ENCODE measurements around the gene PROK1.
A peak's percentile ranks its signal among the peaks of the same experiment; 100 is the strongest.
"Not testable (repeated sequence)": the region's sequence is repeated elsewhere in the genome, so short reads cannot be mapped to it uniquely, and the experiment has no call there.

PROK1 gene

DNA sequence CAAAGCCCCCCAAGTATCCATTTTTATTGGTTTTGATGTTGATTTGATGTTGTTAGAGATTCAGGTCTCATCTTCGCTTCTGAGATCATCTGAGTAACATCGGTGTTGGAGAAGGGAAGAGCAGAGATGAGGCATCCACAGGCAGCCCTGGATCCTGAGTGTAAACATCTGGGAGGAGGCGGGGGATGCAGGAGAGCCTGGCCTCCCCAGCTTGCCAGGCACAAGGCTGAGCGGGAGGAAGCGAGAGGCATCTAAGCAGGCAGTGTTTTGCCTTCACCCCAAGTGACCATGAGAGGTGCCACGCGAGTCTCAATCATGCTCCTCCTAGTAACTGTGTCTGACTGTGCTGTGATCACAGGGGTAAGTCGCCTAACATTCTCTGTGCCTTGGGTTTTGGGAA, at the start of gene PROK1:
Gene PROK1, plus strand, starts transcription at position 221 of the 400 bp plus-strand sequence. Its CDS starts 68 bp downstream, at position 289.
- no peak for DNase-seq

DNA sequence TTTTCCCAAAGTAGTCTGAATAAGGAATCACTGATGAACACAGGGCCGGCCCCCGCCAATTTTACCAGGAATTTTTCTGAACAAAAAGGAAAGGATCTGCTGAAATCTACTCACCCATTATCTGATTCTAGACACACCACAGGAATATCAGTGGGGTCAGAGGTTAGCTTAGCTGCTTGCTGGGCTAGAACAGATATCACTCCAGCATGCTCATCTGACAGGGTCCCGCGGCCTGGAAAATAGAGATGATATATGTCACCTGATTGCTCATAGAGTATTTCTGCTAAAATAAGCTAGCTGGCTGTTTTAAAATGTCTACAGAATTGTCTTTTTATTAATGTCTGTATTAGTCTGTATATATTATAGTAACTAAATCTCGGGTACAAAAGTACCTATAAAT, 47.1 kb upstream of the PROK1 start:
- no peak for DNase-seq

GRCh38 chr1:110404401-110404800, 46.5 kb upstream of the PROK1 start:
- DNase-seq: no peak

GRCh38 chr1:110406407-110406806, 44.5 kb upstream of the PROK1 start:
- not testable (repeated sequence) for DNase-seq

- peak; percentile 54 to 93 (median 88) for DNase-seq
Measured at GRCh38 chr1:110407260-110408210, 43.4 kb upstream of the PROK1 start, which contains the start of gene LAMTOR5. Gene LAMTOR5 (minus strand): TSS chr1:110407694. CDS start chr1:110407620, 74 bp downstream.

GRCh38 chr1:110408488-110408887, 42.5 kb upstream of the PROK1 start:
- no peak for DNase-seq

GRCh38 chr1:110409316-110409715, 41.6 kb upstream of the PROK1 start:
- DNase-seq: no peak

GRCh38 chr1:110411173-110411735, 39.7 kb upstream of the PROK1 start:
- no peak for DNase-seq

DNA sequence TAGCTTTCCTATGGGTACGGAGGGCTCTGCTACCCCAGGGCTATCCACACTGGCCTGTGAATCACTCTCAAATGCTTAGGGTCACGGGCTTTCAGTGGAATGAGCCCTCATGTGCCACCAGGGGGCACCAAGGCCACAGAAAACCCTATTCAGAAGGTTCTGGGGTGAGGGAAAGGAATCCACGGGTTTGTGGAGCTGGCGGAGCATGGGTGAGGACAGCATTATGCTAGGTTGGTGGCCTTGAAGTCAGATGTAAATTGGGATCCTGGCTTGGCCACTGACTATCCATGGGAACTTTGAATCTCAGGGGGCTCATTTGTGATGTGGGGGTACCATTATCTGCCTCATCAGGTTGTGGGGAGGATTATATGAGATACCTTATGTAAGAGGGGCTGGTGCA, 38.4 kb upstream of the PROK1 start:
- peak in 11 of 14 donors; percentile 3 to 54 (median 42) for DNase-seq

DNA sequence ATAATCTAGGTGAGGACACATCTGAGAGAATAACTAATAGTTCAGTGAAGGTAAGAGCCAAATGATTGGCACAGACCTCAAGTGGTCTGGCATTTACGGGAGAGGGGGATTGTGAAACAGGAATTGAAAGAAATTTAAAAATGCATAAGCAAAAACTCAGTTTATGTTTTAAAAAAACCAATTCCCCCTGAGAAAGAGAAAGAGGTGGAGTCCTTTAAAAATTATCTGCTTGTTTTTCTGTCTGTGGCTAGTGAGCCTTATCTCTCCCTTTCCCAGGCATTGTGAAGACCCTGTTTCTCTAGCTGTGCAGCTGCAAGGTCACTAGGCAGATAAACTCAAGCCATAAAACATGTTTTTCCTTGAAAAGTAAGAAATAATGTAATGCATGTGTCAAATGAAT, 37.9 kb upstream of the PROK1 start:
- not testable (repeated sequence) for DNase-seq

- DNase-seq: no peak
Measured at GRCh38 chr1:110418729-110419128, 32.2 kb upstream of the PROK1 start.

DNA sequence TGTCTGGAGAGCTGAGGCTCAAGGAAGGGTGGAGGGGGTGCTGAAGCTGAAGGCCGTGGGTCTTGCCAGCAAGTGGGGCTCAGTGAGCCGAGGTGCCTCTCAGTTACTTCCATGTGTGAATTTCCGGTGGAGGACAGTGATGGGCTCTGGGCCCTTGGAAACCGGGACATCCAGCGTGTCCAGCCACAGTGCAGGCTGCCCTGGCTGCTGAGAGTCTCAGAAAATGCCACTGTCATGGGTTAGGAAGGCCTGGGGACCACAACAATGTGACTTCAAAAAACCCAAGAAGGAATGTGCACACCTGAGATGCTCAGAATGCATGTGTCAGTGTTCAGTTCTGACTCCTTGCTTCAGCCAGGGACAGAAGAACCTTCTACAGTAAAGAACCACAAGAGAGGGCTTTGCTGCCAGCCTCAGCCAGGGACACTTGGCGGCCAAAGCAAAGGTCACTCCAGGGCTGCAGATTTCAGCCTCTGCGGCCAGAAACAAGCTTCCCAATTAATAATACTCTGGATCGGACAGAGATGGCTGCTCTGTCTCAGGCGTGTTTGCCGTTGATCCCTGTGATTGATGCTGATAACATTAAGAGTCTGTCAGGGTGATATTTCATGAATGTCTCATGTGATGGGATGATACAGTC, 30.8 kb upstream of the PROK1 start:
- DNase-seq: no peak

DNA sequence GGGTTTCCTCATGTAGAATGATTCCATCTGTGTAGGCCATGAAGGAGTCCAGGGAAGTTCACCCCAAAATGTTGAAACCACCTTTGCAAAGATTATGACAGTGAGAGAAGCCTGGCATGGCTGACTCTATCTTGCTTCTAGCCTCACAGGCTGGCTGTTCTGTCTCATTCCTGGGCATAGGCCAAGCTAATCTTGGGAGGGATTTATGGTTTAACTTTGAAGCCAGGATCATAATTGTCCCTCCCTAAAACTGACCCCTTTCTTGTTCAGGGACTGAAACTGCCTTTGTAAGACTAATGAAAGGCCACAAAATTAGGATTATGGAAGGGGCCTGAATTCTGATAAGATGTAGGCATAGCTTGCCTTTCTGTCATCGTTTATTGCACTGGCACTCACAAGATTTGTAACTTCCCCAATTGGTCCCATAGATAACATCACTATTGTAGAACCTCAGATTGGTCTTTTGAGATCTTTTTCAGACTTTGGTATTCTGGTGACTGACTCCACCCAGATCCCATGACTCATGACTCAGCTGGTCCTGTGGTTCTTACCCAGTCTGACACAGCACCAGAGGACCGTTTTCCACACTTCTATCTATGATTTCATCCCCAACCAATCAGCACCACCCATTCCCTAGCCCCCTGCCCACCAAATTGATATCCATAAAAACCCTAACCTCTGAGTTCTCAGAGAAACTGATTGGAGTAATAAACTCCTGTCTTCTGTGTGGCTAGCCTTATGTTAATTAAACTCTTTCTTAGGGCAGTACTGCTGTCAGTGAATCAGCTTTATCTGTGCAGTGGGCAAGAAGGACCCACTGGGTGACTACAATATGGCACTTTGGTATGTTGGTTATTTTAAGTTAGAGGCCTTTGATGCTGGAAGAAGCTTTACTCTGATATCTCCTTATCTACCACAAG, 29.8 kb upstream of the PROK1 start:
- no peak for DNase-seq

DNA sequence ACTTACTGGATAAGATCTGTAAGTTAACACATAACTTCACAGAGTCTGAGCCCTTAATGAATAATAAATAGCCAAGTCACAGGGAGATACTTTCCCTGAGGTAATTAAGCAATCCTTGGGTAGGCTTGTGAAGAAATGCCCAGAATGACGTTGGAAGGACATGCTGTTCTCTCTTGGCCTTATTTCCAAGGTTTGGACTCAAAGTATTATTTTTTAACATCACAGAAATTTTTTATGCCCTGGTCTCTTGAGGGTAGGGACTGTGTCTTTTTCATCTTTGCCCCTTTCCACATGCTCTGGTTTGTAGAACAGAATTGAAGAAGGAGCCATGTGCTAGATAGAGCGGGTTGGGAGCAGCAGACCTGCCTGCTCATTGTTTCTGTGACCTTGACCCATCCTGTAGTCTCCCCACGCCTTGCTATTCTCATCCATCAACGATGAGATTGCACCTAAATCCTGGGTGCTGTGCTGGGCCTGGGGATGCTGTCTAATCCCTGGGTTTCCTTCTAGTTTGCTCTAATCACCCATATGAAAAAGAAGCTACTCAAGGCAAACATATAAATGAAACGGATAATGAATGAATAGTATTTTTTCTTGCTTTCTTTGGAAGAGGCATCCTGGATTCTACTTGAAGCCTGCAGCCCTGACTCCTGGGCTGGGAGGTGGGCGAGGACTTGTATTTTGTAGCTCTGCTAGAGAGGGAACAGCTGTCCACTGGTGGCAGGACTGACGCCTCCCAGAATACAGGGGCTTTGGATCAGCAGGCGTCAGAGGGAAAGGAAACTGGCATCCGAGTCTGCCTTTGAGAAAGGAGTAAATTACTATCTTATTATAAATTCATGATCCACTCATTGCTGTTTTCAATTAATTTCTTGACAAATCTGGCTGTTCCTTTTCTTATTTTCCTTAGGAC, 26.0 kb upstream of the PROK1 start:
- no peak for DNase-seq

DNA sequence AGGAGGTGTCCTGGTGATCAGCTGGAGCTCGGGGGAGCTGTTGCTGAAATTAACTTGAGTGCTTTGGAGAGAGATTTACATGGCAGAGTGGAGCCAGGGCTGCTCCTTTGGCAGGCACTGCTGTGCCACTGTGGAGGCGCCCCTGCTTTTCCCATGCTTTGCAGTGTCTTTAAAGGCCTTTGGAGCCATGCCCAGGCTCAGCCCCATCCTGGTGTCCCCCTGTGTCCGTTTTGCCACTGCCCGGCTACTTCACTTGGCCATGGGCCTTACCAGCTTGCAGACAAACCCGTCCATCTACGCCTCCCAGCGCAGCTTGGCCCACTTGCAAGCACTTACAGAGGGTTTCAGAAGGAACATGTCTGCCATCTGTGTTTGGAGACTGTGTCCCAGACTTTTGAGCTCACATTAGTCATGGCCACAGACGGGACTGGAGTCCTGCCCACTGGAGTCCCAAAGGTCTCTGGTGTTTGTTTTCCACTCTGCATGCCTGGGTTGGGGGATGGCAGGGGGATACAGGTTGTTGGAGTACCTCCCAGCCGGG, 25.3 kb upstream of the PROK1 start:
- peak in 11 of 14 donors; percentile 8 to 86 (median 58) for DNase-seq

- DNase-seq: no peak
Measured at GRCh38 chr1:110426854-110427253, 24.1 kb upstream of the PROK1 start.

DNA sequence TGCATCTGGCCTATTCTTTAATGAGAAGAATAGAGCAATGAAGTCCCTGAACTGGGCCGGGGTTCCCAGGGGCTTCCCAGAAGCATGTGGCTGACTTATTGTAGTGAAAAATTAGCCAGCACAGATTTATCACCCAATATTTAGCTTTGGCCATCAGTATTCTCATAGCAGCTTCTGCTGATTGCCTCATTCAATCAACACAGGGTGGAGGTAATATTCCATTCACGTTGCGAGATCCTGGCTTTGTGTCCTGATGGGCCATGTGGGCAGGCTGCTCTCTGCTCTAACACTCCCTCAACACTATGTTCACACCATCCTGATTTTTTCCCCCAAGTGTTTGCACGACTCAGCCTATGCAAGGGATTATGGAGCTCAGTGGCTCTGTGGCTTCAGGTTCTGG, 22.0 kb upstream of the PROK1 start:
- no peak for DNase-seq

DNA sequence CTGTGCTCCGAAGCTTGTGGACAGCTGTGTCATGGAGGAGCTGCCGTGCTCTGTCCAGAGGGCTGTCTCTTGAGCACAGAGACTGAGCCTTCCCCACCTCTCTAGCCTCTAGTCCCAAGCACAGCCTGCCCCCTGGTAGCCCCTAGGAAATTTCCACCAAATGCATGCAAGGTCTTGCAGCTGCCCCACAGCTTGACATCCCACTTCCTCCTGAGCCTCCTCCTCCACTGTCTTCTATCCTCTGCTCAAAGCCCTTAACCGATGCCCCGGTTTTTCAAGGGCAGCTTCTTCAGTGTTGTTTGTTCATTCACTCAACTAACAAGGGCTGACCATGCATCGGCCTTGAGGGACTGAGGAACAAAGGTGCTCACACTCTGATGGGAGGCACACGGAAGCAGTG, 20.6 kb upstream of the PROK1 start:
- no peak for DNase-seq

GRCh38 chr1:110430901-110431300, 20.0 kb upstream of the PROK1 start:
- no peak for DNase-seq

- no peak for DNase-seq
Measured at GRCh38 chr1:110433213-110433612, 17.7 kb upstream of the PROK1 start.

- peak in 6 of 14 donors; percentile 7 to 67 (median 15) for DNase-seq
Measured at GRCh38 chr1:110433803-110434202, 17.1 kb upstream of the PROK1 start.

All from C1 segment of cervical spinal cord (tissue), 14 donors.